ENCODE results near the gene MAP4K4. TPM values are rescaled to one million over a fixed set of nuclear protein-coding genes. Genes with fewer than 3 reads are reported as not detected.

MAP4K4 gene
- total and polyA plus RNA-seq, 2 of the 13 experiments (the other 11 are each of a cell fraction or from before 2014, with no cell fraction given): 105 to 264 TPM

DNA sequence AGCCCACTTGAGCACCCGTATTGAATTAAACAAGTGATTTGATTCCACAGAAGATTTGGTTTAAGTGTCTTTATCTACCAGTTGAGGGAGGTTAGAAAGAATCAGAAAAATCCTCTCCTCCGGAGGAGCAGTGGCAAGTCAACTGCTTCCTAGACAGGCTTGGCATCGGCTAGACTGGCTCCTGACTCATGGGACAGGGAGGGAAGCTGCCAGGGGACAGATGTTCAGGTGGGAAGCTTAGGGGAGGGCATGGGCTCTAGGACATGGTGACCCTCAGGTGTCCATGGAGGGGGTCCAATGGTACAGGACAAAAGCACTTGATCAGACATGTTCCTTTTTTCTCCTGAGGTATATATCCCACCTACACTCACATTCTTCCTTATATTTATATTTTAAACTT, 175.0 kb downstream of the MAP4K4 start (continued):
- TF ChIP-seq ZIK1 (CRISPR knock-in tag; IDR thresholded peaks at IDR 0.05; ENCODE audit: borderline replicate concordance, low read depth): no peak
- no peak for TF ChIP-seq SP5 (CRISPR knock-in tag; IDR thresholded peaks at IDR 0.05; ENCODE audit: borderline replicate concordance, low read depth)
- TF ChIP-seq ZNF530 (CRISPR knock-in tag; IDR thresholded peaks at IDR 0.05; ENCODE audit: low read depth): no peak
- no peak for TF ChIP-seq IRX3 (CRISPR knock-in tag; IDR thresholded peaks at IDR 0.05; ENCODE audit: borderline replicate concordance, low read depth)
- no peak for TF ChIP-seq ZUFSP (CRISPR knock-in tag; IDR thresholded peaks at IDR 0.05; ENCODE audit: borderline replicate concordance)
- TF ChIP-seq ZNF451 (CRISPR knock-in tag; IDR thresholded peaks at IDR 0.05): no peak
- no peak for TF ChIP-seq RBAK (CRISPR knock-in tag; IDR thresholded peaks at IDR 0.05)

- Histone ChIP-seq H3K36me3 (replicated peaks in 1 of 2; ENCODE audit: control insufficient read depth in 1 of 2, insufficient read depth in 2 of 2, low read length in 2 of 2) (peaks cover 52 to 92% of the 10 kb centered on the region in 2 experiments), H2AFZ (ENCODE audit: low read length) (no peak overlapping the region), H3K27ac (ENCODE audit: extremely low read length, insufficient read depth, low read length) (no peak overlapping the region), H3K4me2 (ENCODE audit: low read depth, low read length) (no peak overlapping the region), H3K9ac (ENCODE audit: insufficient read depth, low read depth, low read length) (no peak overlapping the region), H3K4me3 (replicated peaks in 1 of 3; ENCODE audit: insufficient read depth in 1 of 3, low read depth in 2 of 3, low read length in 3 of 3) (no peak overlapping the region), H3K27me3 (ENCODE audit: control insufficient read depth in 1 of 2, insufficient read depth in 2 of 2, low read length in 2 of 2) (no peaks in the 10 kb centered on the region), H3K79me2 (ENCODE audit: insufficient read depth, low read length) (no peaks in the 10 kb centered on the region), H3K4me1 (ENCODE audit: insufficient read depth, low read length) (no peaks in the 10 kb centered on the region), H3K9me3 (ENCODE audit: low read length) (no peaks in the 10 kb centered on the region), H4K20me1 (ENCODE audit: insufficient read depth, low read length) (no peaks in the 10 kb centered on the region)
- FAIRE-seq: no peak
- DNase-seq (ENCODE audit: low spot score): peak; percentile 29
- ATAC-seq: peak; percentile 18; the same call in 1 of the 3 replicates
- intact Hi-C loops (cut with micrococcal nuclease; ENCODE audit: unreplicated experiment): no loop called here
- in situ Hi-C loops (cut with HindIII; ENCODE audit: extremely low pct_ligation_motif_present, low pct_unique_long_range_greater_than_20kb): no loop called here
- 92% methylated on average over 3 of the region's 3 CpGs for whole genome bisulfite sequencing (ENCODE audit: low lambda C conversion rate)
- no TSS peak for BruUV-seq (replicated peaks)
- ChIA-PET CTCF (ENCODE audit: low intra/inter-chr PET ratio, low total read pairs) (no interaction called here), POLR2A (interaction anchor here (1.0 kb wide), 1 partner anchor 88 kb away, joined by 4 read pairs; no protein-coding TSS in a partner anchor)
- TF ChIP-seq GABPB1 (CRISPR knock-in tag; IDR thresholded peaks at IDR 0.05): no peak
- no peak for TF ChIP-seq ZBTB26 (CRISPR knock-in tag; IDR thresholded peaks at IDR 0.05; ENCODE audit: borderline replicate concordance)
- TF ChIP-seq HCFC1 (IDR thresholded peaks at IDR 0.05; ENCODE audit: low read depth, low read length): no peak
- TF ChIP-seq MYPOP (CRISPR knock-in tag; IDR thresholded peaks at IDR 0.05): no peak
- no peak for TF ChIP-seq ZBTB14 (CRISPR knock-in tag; IDR thresholded peaks at IDR 0.05)
- TF ChIP-seq FLYWCH1 (CRISPR knock-in tag; IDR thresholded peaks at IDR 0.05): no peak
- no peak for TF ChIP-seq TAF15 (IDR thresholded peaks at IDR 0.05; ENCODE audit: low read depth, low read length, poor library complexity, severe bottlenecking)
- no peak for TF ChIP-seq POLR2A (IDR thresholded peaks at IDR 0.05; ENCODE audit: insufficient read depth in 1 of 2, low read depth in 2 of 2, low read length in 2 of 2)
- peak; percentile 43 for TF ChIP-seq RBM22 (optimal IDR thresholded peaks at IDR 0.05; ENCODE audit: low read length)
- TF ChIP-seq, protein P1, sequence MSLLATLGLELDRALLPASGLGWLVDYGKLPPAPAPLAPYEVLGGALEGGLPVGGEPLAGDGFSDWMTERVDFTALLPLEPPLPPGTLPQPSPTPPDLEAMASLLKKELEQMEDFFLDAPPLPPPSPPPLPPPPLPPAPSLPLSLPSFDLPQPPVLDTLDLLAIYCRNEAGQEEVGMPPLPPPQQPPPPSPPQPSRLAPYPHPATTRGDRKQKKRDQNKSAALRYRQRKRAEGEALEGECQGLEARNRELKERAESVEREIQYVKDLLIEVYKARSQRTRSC (CRISPR knock-in tag; IDR thresholded peaks at IDR 0.05; ENCODE audit: low read depth): no peak
- no peak for TF ChIP-seq SMAD3 (CRISPR knock-in tag; IDR thresholded peaks at IDR 0.05)
- TF ChIP-seq STAG1 (CRISPR knock-in tag; IDR thresholded peaks at IDR 0.05): peak; percentile 74
Measured at GRCh38 chr2:101873543-101873942, 176.0 kb downstream of the MAP4K4 start.
